Vein endothelial cell (primary cell): ENCODE measurements around the gene ZNF507. TPM values are rescaled to one million over a fixed set of nuclear protein-coding genes. Genes with fewer than 3 reads are reported as not detected.

ENCODE experiments used
- total RNA-seq: library from RNA; depleted of rRNA; stranded (reverse); fragments of >200 nt; gene quantifications from 2 replicates; pipeline ENCODE4 v1.2.3, GENCODE V29; 2012

ZNF507 gene
- 12.4 and 13.9 TPM in 2 replicates for total RNA-seq

GRCh38 chr19:32345261-32346207 is at the start of gene ZNF507:
Gene ZNF507 (plus strand): TSS chr19:32345610. CDS start chr19:32352831, 7,221 bp downstream.

GRCh38 chr19:32405431-32406160 is 60.2 kb downstream of the ZNF507 start, which contains the start of gene DPY19L3:
Gene DPY19L3 (plus strand): TSS chr19:32405770. CDS start chr19:32408254, 2,484 bp downstream.

Other genes with a start within 250 kb of the ZNF507 start
- gene DPY19L3, start 60.2 kb downstream of the ZNF507 start, total RNA-seq, result 22.2 and 30.7 TPM in 2 replicates
- gene PDCD5, start 235.6 kb downstream of the ZNF507 start, total RNA-seq, result 61.7 and 93.6 TPM in 2 replicates